ENCODE measurements around the gene PARN. TPM values are rescaled to one million over a fixed set of nuclear protein-coding genes. Genes with fewer than 3 reads are reported as not detected.

The PARN gene
- total RNA-seq, 1 donor from 2014 or later = 24.5 TPM

DNA sequence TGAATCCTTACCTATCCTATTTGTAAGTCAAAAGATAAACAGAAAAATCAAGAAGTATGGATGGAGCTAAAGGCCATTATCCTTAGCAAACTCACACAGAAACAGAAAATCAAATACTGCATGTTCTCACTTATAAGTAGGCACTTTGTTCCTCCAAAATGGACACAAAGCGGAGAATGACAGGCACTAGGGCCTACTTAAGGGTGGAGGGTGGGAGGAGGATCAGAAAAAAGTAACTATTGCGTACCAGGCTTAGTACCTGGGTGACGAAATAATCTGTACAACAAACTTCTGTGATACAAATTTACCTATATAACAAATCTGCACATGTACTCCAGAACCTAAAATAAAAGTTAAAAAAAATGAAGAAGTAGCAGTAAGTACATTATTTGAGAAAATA lies 164.3 kb downstream of the PARN start:
- H3K36me3 ChIP-seq (ENCODE audit: control insufficient read depth in 3 of 3, insufficient read depth in 3 of 3, low read length in 3 of 3) = no peaks in the 10 kb centered on the region
- no peak overlapping the region for H3K4me3 ChIP-seq (ENCODE audit: low read length in 3 of 3)
- H3K27me3 ChIP-seq (ENCODE audit: control insufficient read depth in 3 of 3, insufficient read depth in 3 of 3, low read length in 3 of 3) = no peaks in the 10 kb centered on the region
- no peak overlapping the region for H3K9ac ChIP-seq (ENCODE audit: low read depth in 1 of 3, low read length in 3 of 3)
- no peaks in the 10 kb centered on the region for H3K4me1 ChIP-seq (ENCODE audit: control insufficient read depth in 3 of 3, insufficient read depth in 3 of 3, low read length in 3 of 3)
- no peak overlapping the region for H3K27ac ChIP-seq (ENCODE audit: low read depth, low read length)
- no peaks in the 10 kb centered on the region for H3K9me3 ChIP-seq (ENCODE audit: control insufficient read depth in 3 of 3, low read length in 3 of 3)

DNA sequence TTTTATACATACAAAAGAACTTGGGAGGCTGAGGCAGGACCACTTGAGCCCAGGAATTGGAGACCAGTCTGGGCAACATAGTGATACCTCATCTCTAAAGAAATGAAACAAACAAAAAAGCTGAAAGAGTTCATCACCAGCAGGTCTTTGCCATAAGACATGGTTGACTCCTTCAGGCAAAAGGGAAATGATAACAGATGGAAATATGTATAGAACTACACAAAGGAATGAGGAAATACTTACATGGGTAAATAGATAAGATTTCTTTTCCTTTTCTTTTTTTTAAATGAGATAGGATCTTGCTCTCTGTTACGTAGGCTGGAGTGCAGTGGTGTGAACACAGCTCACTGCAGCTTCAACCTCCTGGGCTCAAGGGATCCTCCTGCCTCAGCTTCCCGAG lies 165.3 kb downstream of the PARN start:
- no peak overlapping the region for H3K9ac ChIP-seq (ENCODE audit: low read depth in 1 of 3, low read length in 3 of 3)

DNA sequence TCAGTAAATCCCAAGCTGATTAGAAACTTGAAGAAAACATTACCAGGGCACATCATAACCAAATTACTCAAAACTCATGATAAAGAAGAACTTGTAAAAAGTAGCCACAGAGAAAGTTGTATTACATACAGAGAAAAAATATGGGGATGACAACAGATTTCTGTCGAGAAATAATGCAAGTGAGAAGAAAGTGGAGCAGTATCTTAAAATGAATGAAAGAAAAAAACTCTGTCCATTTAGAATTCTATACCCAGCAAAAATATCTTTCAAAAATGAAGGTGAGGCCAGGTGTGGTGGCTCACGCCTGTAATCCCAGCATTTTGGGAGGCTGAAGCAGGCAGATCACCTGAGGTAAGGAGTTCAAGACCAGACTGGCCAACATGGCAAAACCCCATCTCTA lies 165.9 kb downstream of the PARN start:
- no peak overlapping the region for H3K27ac ChIP-seq (ENCODE audit: low read depth, low read length)
- no peaks in the 10 kb centered on the region for H3K27me3 ChIP-seq (ENCODE audit: control insufficient read depth in 3 of 3, insufficient read depth in 3 of 3, low read length in 3 of 3)
- H3K36me3 ChIP-seq (ENCODE audit: control insufficient read depth in 3 of 3, insufficient read depth in 3 of 3, low read length in 3 of 3) = no peaks in the 10 kb centered on the region
- no peak overlapping the region for H3K9ac ChIP-seq (ENCODE audit: low read depth in 1 of 3, low read length in 3 of 3)
- H3K4me1 ChIP-seq (ENCODE audit: control insufficient read depth in 3 of 3, insufficient read depth in 3 of 3, low read length in 3 of 3) = no peaks in the 10 kb centered on the region
- H3K9me3 ChIP-seq (ENCODE audit: control insufficient read depth in 3 of 3, low read length in 3 of 3) = no peaks in the 10 kb centered on the region
- H3K4me3 ChIP-seq (ENCODE audit: low read length in 3 of 3) = no peak overlapping the region

More for the DNA sequence above, 165.3 kb downstream of the PARN start:
- no peaks in the 10 kb centered on the region for H3K36me3 ChIP-seq (ENCODE audit: control insufficient read depth in 3 of 3, insufficient read depth in 3 of 3, low read length in 3 of 3)
- H3K4me3 ChIP-seq (ENCODE audit: low read length in 3 of 3) = no peak overlapping the region
- H3K27me3 ChIP-seq (ENCODE audit: control insufficient read depth in 3 of 3, insufficient read depth in 3 of 3, low read length in 3 of 3) = no peaks in the 10 kb centered on the region
- H3K9me3 ChIP-seq (ENCODE audit: control insufficient read depth in 3 of 3, low read length in 3 of 3) = no peaks in the 10 kb centered on the region
- H3K27ac ChIP-seq (ENCODE audit: low read depth, low read length) = no peak overlapping the region
- no peaks in the 10 kb centered on the region for H3K4me1 ChIP-seq (ENCODE audit: control insufficient read depth in 3 of 3, insufficient read depth in 3 of 3, low read length in 3 of 3)

DNA sequence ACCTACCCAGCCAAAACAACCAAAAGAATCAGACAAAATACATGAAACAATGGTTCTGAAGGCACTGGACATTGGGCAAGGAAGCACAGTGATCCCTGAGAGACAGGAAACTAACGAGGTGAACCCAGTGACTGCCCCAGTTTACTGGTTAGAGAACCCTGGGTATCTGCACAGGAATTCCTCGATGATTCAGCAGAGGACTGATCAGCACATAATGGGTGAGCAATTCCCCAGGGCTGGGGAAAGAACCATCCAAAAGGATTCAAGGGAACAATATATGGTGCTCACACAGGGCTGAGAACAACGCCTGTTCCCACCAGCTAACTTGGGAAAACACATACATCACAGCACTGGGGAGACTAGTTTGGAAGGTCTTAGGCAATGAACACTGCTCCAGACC lies 167.2 kb downstream of the PARN start:
- Histone ChIP-seq H3K9ac (ENCODE audit: low read depth in 1 of 3, low read length in 3 of 3) (no peak overlapping the region), H3K27ac (ENCODE audit: low read depth, low read length) (no peak overlapping the region), H3K36me3 (ENCODE audit: control insufficient read depth in 3 of 3, insufficient read depth in 3 of 3, low read length in 3 of 3) (no peaks in the 10 kb centered on the region), H3K4me1 (ENCODE audit: control insufficient read depth in 3 of 3, insufficient read depth in 3 of 3, low read length in 3 of 3) (peaks cover 5 to 6% (median 5%) of the 10 kb centered on the region in 3 donors), H3K27me3 (ENCODE audit: control insufficient read depth in 3 of 3, insufficient read depth in 3 of 3, low read length in 3 of 3) (no peaks in the 10 kb centered on the region), H3K9me3 (ENCODE audit: control insufficient read depth in 3 of 3, low read length in 3 of 3) (no peaks in the 10 kb centered on the region), H3K4me3 (ENCODE audit: low read length in 3 of 3) (no peak overlapping the region)

DNA sequence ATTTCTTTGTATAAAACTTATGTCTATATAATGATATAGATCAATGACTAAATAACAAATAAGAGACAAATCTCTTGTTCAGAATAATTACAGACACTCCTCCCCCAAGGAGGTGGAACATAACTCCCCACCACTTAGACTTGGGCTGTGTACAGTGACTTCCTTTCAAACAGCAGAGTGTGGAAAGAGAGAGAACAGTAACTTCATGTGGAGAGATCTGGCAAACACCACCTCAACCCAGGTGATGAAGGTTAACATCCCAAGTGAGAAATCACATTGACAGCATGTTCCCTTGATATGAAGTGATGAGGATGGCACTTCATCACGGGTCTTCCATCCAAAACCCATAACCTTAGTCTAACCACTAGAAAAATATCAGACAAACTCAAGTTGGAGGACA lies 169.3 kb downstream of the PARN start:
- Histone ChIP-seq H3K36me3 (ENCODE audit: control insufficient read depth in 3 of 3, insufficient read depth in 3 of 3, low read length in 3 of 3) (no peaks in the 10 kb centered on the region), H3K27me3 (ENCODE audit: control insufficient read depth in 3 of 3, insufficient read depth in 3 of 3, low read length in 3 of 3) (no peaks in the 10 kb centered on the region), H3K27ac (ENCODE audit: low read depth, low read length) (no peak overlapping the region), H3K4me1 (ENCODE audit: control insufficient read depth in 3 of 3, insufficient read depth in 3 of 3, low read length in 3 of 3) (peaks cover 5 to 6% (median 5%) of the 10 kb centered on the region in 3 donors), H3K9me3 (ENCODE audit: control insufficient read depth in 3 of 3, low read length in 3 of 3) (no peaks in the 10 kb centered on the region), H3K9ac (ENCODE audit: low read depth in 1 of 3, low read length in 3 of 3) (no peak overlapping the region), H3K4me3 (ENCODE audit: low read length in 3 of 3) (no peak overlapping the region)

DNA sequence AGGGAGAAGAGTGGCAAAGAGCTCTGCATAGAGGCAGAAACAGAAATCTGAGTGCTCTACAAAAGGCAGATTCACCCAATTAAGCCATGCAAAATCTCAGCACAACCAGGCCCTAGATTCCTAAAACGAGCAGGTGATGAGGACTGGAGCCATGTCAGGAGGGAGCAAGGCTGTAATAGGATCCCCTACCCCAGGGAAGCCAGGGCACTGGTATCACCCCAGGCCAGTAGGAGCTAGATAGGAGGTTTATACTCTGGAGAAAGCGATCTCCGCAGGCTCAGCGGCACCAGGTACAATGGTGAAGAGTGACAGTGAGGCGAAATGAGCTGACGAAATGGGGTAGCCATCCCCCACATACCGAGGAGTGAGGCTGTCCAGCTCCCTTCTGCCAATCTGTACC lies 171.5 kb downstream of the PARN start:
- H3K4me3 ChIP-seq (ENCODE audit: low read length in 3 of 3) = peak overlapping the region; percentile 16 to 46 (median 29)
- H3K27me3 ChIP-seq (ENCODE audit: control insufficient read depth in 3 of 3, insufficient read depth in 3 of 3, low read length in 3 of 3) = no peaks in the 10 kb centered on the region
- peak overlapping the region; percentile 28 for H3K27ac ChIP-seq (ENCODE audit: low read depth, low read length)

DNA sequence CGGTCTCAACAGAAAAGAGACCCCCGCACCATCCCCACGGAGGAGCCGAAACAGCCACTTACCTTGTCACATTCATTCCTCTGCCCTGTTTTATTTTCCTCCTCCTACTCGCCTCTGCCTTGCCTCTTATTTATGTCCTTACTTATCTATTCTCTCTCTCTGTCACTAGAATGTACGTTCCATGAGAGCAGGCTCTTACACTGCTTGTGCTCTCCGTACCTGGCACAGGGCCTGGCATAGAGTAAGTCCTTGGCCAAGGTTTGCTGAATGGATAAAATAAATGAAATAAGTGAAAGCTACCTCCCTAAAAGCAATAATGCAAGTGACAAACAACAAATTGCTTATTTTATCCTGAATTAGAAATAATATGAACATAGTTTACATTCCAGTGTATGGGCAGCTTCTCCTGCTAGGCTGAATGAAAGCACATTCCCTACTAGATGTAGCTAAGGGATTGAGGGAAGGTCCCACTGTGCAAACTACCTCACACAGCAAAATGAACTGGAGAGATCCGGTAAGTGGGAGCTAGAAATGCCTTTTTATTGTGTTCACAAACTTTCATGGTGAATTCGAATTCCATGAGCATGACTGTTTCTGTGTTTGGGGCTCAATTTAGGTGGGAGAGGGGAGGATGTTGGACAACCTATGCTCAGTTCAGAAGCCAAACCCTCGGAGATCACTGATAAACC lies 173.1 kb downstream of the PARN start:
- no peak overlapping the region for H3K4me3 ChIP-seq (ENCODE audit: low read length in 3 of 3)
- H3K36me3 ChIP-seq (ENCODE audit: control insufficient read depth in 3 of 3, insufficient read depth in 3 of 3, low read length in 3 of 3) = no peaks in the 10 kb centered on the region
- no peak overlapping the region for H3K27ac ChIP-seq (ENCODE audit: low read depth, low read length)
- peaks cover 5 to 7% (median 6%) of the 10 kb centered on the region in 3 donors for H3K4me1 ChIP-seq (ENCODE audit: control insufficient read depth in 3 of 3, insufficient read depth in 3 of 3, low read length in 3 of 3)
- no peak overlapping the region for H3K9ac ChIP-seq (ENCODE audit: low read depth in 1 of 3, low read length in 3 of 3)
- H3K9me3 ChIP-seq (ENCODE audit: control insufficient read depth in 3 of 3, low read length in 3 of 3) = no peaks in the 10 kb centered on the region
- H3K27me3 ChIP-seq (ENCODE audit: control insufficient read depth in 3 of 3, insufficient read depth in 3 of 3, low read length in 3 of 3) = no peaks in the 10 kb centered on the region

More for the DNA sequence above, 171.5 kb downstream of the PARN start:
- H3K9ac ChIP-seq (ENCODE audit: low read depth in 1 of 3, low read length in 3 of 3) = peak overlapping the region in 2 of 3 donors; percentile 42 to 69
- H3K36me3 ChIP-seq (ENCODE audit: control insufficient read depth in 3 of 3, insufficient read depth in 3 of 3, low read length in 3 of 3) = no peaks in the 10 kb centered on the region
- peaks cover 5 to 7% (median 6%) of the 10 kb centered on the region in 3 donors for H3K4me1 ChIP-seq (ENCODE audit: control insufficient read depth in 3 of 3, insufficient read depth in 3 of 3, low read length in 3 of 3)
- no peaks in the 10 kb centered on the region for H3K9me3 ChIP-seq (ENCODE audit: control insufficient read depth in 3 of 3, low read length in 3 of 3)

DNA sequence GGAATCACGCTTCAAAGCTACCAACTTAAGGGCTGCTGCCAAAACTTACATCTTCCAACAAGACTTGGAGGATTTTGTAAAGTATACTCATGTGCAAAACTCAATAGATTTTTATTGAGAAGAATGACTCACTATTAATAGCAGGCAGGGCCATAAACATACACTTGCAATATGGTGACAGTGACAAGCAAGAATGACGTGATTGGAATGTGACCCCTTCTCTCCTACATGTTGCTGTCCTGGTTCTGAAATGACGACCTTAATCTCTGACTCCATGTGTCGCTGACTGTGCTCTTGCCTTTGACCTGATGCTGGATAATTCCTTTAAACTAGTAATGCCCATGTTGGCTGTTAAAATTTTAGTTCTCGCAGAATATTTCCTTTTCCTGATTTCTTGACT lies 174.5 kb downstream of the PARN start:
- no peak overlapping the region for H3K27ac ChIP-seq (ENCODE audit: low read depth, low read length)
- H3K9me3 ChIP-seq (ENCODE audit: control insufficient read depth in 3 of 3, low read length in 3 of 3) = no peaks in the 10 kb centered on the region
- no peak overlapping the region for H3K4me3 ChIP-seq (ENCODE audit: low read length in 3 of 3)
- H3K36me3 ChIP-seq (ENCODE audit: control insufficient read depth in 3 of 3, insufficient read depth in 3 of 3, low read length in 3 of 3) = no peaks in the 10 kb centered on the region
- H3K27me3 ChIP-seq (ENCODE audit: control insufficient read depth in 3 of 3, insufficient read depth in 3 of 3, low read length in 3 of 3) = no peaks in the 10 kb centered on the region
- no peak overlapping the region for H3K9ac ChIP-seq (ENCODE audit: low read depth in 1 of 3, low read length in 3 of 3)
- H3K4me1 ChIP-seq (ENCODE audit: control insufficient read depth in 3 of 3, insufficient read depth in 3 of 3, low read length in 3 of 3) = peaks cover 5 to 7% (median 6%) of the 10 kb centered on the region in 3 donors

DNA sequence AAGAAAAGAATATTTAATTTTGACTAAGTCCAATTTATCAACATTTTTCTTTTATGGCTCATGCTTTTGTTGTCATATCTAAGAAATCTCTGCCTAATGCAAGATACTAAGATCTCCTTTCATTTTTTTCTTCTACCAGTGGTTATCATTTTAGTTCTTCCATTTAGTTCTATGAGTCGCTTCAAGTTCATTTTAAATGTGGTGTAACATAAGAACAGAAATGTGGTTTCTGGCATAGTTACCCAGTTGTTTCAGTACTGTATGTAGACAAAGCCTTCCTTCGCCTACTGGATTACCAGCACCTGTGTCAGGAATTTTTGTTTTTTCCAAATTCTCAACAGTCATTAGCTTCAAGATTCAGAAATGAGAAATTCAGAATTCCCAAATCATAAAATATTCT lies 175.7 kb downstream of the PARN start:
- H3K27ac ChIP-seq (ENCODE audit: low read depth, low read length) = no peak overlapping the region
- H3K36me3 ChIP-seq (ENCODE audit: control insufficient read depth in 3 of 3, insufficient read depth in 3 of 3, low read length in 3 of 3) = no peaks in the 10 kb centered on the region
- peaks cover 5 to 7% (median 6%) of the 10 kb centered on the region in 3 donors for H3K4me1 ChIP-seq (ENCODE audit: control insufficient read depth in 3 of 3, insufficient read depth in 3 of 3, low read length in 3 of 3)
- H3K9me3 ChIP-seq (ENCODE audit: control insufficient read depth in 3 of 3, low read length in 3 of 3) = no peaks in the 10 kb centered on the region
- H3K4me3 ChIP-seq (ENCODE audit: low read length in 3 of 3) = no peak overlapping the region
- H3K9ac ChIP-seq (ENCODE audit: low read depth in 1 of 3, low read length in 3 of 3) = no peak overlapping the region
- H3K27me3 ChIP-seq (ENCODE audit: control insufficient read depth in 3 of 3, insufficient read depth in 3 of 3, low read length in 3 of 3) = no peaks in the 10 kb centered on the region

DNA sequence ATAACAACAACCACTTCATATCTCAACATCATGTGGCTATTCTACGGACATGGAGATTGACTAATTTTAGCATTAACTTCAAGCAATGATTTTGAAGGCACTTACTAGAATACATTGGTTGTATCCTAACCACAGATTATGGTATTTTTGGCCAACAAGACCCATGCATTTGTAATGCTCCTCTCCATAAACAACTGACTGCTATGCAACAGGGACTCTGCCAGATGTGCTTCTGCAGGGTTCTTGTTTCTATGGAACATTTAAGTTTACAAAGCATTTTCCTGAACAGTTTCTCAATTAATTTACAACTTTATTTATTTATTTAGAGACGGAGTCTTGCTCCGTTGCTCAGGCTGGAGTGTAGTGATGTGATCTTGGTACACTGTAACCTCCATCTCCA lies 178.0 kb downstream of the PARN start:
- no peaks in the 10 kb centered on the region for H3K27me3 ChIP-seq (ENCODE audit: control insufficient read depth in 3 of 3, insufficient read depth in 3 of 3, low read length in 3 of 3)
- H3K4me1 ChIP-seq (ENCODE audit: control insufficient read depth in 3 of 3, insufficient read depth in 3 of 3, low read length in 3 of 3) = peaks cover 0 to 3% (median 0%) of the 10 kb centered on the region in 3 donors
- no peak overlapping the region for H3K4me3 ChIP-seq (ENCODE audit: low read length in 3 of 3)
- H3K27ac ChIP-seq (ENCODE audit: low read depth, low read length) = no peak overlapping the region
- H3K9ac ChIP-seq (ENCODE audit: low read depth in 1 of 3, low read length in 3 of 3) = no peak overlapping the region
- H3K36me3 ChIP-seq (ENCODE audit: control insufficient read depth in 3 of 3, insufficient read depth in 3 of 3, low read length in 3 of 3) = no peaks in the 10 kb centered on the region
- no peaks in the 10 kb centered on the region for H3K9me3 ChIP-seq (ENCODE audit: control insufficient read depth in 3 of 3, low read length in 3 of 3)

Measured in skeletal muscle tissue (tissue), 4 donors.